Measurements from ENCODE around the gene MYO1F.
"Not testable (repeated sequence)": the region's sequence is repeated elsewhere in the genome, so short reads cannot be mapped to it uniquely, and the experiment has no call there.

MYO1F gene

DNA sequence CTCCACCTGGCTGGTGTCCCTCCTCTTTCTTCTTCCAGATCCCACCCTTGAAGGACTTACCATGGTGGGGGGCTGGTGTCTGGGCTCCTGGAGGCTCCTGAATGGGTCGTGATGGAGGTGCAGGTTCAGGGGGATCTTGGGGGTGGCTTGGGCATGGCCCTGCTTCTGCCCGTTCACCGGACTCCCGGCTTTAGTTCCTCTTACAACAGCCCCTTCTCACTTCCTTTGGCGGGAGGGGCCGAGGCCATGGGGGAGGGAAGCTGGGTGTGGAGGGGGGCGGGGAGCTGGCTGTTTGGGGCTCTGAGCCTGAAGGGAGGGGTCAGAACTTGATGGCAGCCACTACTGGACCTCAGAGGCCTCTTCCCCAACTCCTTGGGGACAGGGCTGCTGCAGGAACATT, at the start of gene MYO1F:
Gene MYO1F, minus strand, starts transcription at position 196 of the 400 bp plus-strand sequence. Its CDS starts 133 bp downstream, at position 63.
- no peak within 1 kb of the TSS for H3K27ac Mint-ChIP-seq
- peaks cover 6% of the 10 kb centered on the region for H3K9me3 Mint-ChIP-seq
- peaks cover 11% of the 10 kb centered on the region for H3K36me3 Mint-ChIP-seq (ENCODE audit: low read depth)
- H3K27me3 Mint-ChIP-seq (ENCODE audit: low read depth, poor library complexity) = peaks cover 13% of the 10 kb centered on the region
- no peak for DNase-seq
- no peak within 1 kb of the TSS for H3K4me3 Mint-ChIP-seq
- H3K4me1 Mint-ChIP-seq = peaks cover 26% of the 10 kb centered on the region
- no peak for TF ChIP-seq CTCF (IDR thresholded peaks at IDR 0.05)

DNA sequence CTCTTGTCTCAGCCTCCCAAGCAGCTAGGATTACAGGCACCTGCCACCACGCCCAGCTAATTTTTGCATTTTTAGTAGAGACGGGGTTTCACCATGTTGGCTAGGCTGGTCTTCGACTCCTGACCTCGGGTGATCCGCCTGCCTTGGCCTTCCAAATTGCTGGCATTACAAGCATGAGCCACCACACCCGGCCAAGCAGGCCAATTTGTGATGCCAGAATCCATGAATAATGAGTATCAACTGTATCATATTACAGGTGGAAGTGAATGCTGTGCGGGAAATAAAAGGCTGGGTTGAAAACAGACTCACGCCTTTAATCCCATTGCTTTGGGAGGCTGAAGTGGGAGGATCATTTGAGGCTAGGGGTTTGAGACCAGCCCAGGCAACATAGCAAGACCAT, 49.6 kb upstream of the MYO1F start:
- H3K9me3 Mint-ChIP-seq = peaks cover 14% of the 10 kb centered on the region
- H3K27me3 Mint-ChIP-seq (ENCODE audit: low read depth, poor library complexity) = peaks cover 8% of the 10 kb centered on the region
- DNase-seq = no peak

GRCh38 chr19:8622886-8623285, 45.6 kb upstream of the MYO1F start:
- not testable (repeated sequence) for DNase-seq; H3K36me3 Mint-ChIP-seq (ENCODE audit: low read depth); H3K4me3 Mint-ChIP-seq; H3K27ac Mint-ChIP-seq; H3K9me3 Mint-ChIP-seq; H3K4me1 Mint-ChIP-seq
- peaks cover 13% of the 10 kb centered on the region for H3K27me3 Mint-ChIP-seq (ENCODE audit: low read depth, poor library complexity)

More for the DNA sequence above, 49.6 kb upstream of the MYO1F start:
- Mint-ChIP-seq H3K4me1 (peaks cover 16% of the 10 kb centered on the region), H3K36me3 (ENCODE audit: low read depth) (no peaks in the 10 kb centered on the region), H3K27ac (peak overlapping the region; percentile 54), H3K4me3 (no peak overlapping the region)
- no peak for TF ChIP-seq CTCF (IDR thresholded peaks at IDR 0.05)

- Mint-ChIP-seq H3K27ac (no peak overlapping the region), H3K27me3 (ENCODE audit: low read depth, poor library complexity) (peaks cover 22% of the 10 kb centered on the region), H3K4me1 (peaks cover 5% of the 10 kb centered on the region), H3K36me3 (ENCODE audit: low read depth) (no peaks in the 10 kb centered on the region), H3K4me3 (no peak overlapping the region), H3K9me3 (no peaks in the 10 kb centered on the region)
- TF ChIP-seq CTCF (IDR thresholded peaks at IDR 0.05) = no peak
- no peak for DNase-seq
Observed at GRCh38 chr19:8618751-8619150, 41.5 kb upstream of the MYO1F start.

DNA sequence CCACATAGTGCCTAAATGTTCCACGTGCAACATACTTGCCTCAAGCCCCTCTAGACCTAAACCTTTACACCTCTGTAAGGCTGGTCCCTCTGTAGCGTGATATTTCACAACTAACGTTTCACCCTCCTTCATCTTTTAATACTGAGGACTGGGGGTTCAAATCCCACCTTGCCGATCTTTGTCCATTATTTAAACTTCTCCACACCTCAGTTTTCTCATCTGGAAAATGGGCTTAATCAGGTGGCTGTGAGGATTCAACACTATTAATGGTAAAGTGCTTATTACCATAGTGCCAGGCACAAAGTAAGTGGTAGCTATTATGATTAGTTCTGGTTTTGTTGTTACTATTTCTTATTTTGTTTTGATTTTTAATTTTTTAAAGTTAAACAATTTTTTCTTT, 40.7 kb upstream of the MYO1F start:
- Mint-ChIP-seq H3K27me3 (ENCODE audit: low read depth, poor library complexity) (peaks cover 22% of the 10 kb centered on the region), H3K27ac (no peak overlapping the region), H3K36me3 (ENCODE audit: low read depth) (no peaks in the 10 kb centered on the region), H3K4me1 (peaks cover 5% of the 10 kb centered on the region), H3K9me3 (no peaks in the 10 kb centered on the region), H3K4me3 (no peak overlapping the region)
- TF ChIP-seq CTCF (IDR thresholded peaks at IDR 0.05) = no peak
- DNase-seq = no peak

GRCh38 chr19:8617325-8617724, 40.1 kb upstream of the MYO1F start:
- not testable (repeated sequence) for H3K27ac Mint-ChIP-seq; H3K4me1 Mint-ChIP-seq; H3K9me3 Mint-ChIP-seq; H3K4me3 Mint-ChIP-seq; H3K36me3 Mint-ChIP-seq (ENCODE audit: low read depth); DNase-seq
- H3K27me3 Mint-ChIP-seq (ENCODE audit: low read depth, poor library complexity) = peaks cover 22% of the 10 kb centered on the region

DNA sequence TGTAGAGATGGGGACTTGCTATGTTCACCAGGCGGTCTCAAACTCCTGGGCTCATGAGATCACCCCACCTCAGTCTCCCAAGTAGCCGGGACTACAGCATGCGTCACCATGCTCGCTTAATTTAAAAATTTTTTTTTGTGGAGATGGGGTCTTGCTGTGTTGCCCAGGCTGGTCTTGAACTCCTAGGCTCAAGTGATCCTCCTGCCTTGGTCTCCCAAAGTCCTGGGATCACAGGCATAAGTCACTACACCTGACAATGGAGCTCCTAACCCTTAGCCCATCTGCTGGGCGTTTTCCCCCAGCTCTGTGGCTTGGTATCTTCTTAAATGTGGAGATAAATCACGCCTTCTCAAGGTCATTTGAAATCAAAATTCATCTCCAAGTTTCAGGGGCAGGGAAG, 39.6 kb upstream of the MYO1F start:
- no peak for DNase-seq
- Mint-ChIP-seq H3K36me3 (ENCODE audit: low read depth) (no peaks in the 10 kb centered on the region), H3K9me3 (no peaks in the 10 kb centered on the region), H3K4me3 (no peak overlapping the region), H3K4me1 (peaks cover 10% of the 10 kb centered on the region), H3K27ac (no peak overlapping the region), H3K27me3 (ENCODE audit: low read depth, poor library complexity) (peaks cover 18% of the 10 kb centered on the region)
- no peak for TF ChIP-seq CTCF (IDR thresholded peaks at IDR 0.05)
